Stomach (tissue), 9 donors: ENCODE data around the gene PNPT1. TPM values are rescaled to one million over a fixed set of nuclear protein-coding genes. Genes with fewer than 3 reads are reported as not detected.
A peak's percentile ranks its signal among the peaks of the same experiment; 100 is the strongest.

Experiments used
- DNase-seq, 2 donors: peaks; one replicate each; pipeline versions ENCODE4 v3.0.0 to v3.0.0-alpha.2; 2013 to 2019
- H3K27ac ChIP-seq, 5 donors: fragments of 200-600 bp in 4 of 5; sonication (generic) in 4 of 5; one replicate each; pipeline ENCODE4 v1.5.1; 2013 to 2019; ENCODE audit warnings: mild to moderate bottlenecking in 1 of 5, moderate library complexity in 1 of 5
- H3K27me3 ChIP-seq, 3 donors: fragments of 200-600 bp; sonication (generic); one replicate each; pipeline ENCODE4 v1.5.1; 2017 to 2019; ENCODE audit warnings: mixed run types in 1 of 3
- H3K36me3 ChIP-seq, 4 donors: fragments of 200-600 bp; sonication (generic); 1 replicate in 3 of 4; 2 replicates in 1 of 4; pipeline ENCODE4 v1.5.1; 2016 to 2019
- H3K4me1 ChIP-seq, 4 donors: fragments of 200-600 bp; sonication (generic); one replicate each; pipeline ENCODE4 v1.5.1; 2016 to 2019
- H3K4me3 ChIP-seq, 4 donors: fragments of 200-600 bp; sonication (generic) in 3 of 4; one replicate each; pipeline ENCODE4 v1.5.1; 2016 to 2019; ENCODE audit warnings: mild to moderate bottlenecking in 1 of 4
- H3K9me3 ChIP-seq, 4 donors: fragments of 200-600 bp; sonication (generic); one replicate each; pipeline ENCODE4 v1.5.1; 2016 to 2019
- CTCF ChIP-seq, 7 experiments: fragments of 450-650 bp in 4 of 7; fragments of 200-600 bp in 3 of 7; sonication (generic) in 3 of 7; IDR thresholded peaks; one replicate each; pipeline ENCODE4 v1.5.1; 2016 to 2019; ENCODE audit warnings: antibody characterized with exemption in 7 of 7, control low read depth in 2 of 7, mild to moderate bottlenecking in 1 of 7
- EP300 ChIP-seq: sonication (generic); formaldehyde crosslinking; IDR thresholded peaks from one replicate; pipeline ENCODE4 v1.6.1; 2017; ENCODE audit warnings: antibody characterized with exemption
- POLR2A ChIP-seq, 4 donors: fragments of 450-650 bp; IDR thresholded peaks; one replicate each; pipeline ENCODE4 v1.6.1; 2016; ENCODE audit warnings: antibody characterized with exemption in 4 of 4, control low read depth in 2 of 4, mild to moderate bottlenecking in 1 of 4, moderate library complexity in 1 of 4
- POLR2AphosphoS5 ChIP-seq, 3 donors: sonication (generic); formaldehyde crosslinking; IDR thresholded peaks; one replicate each; pipeline ENCODE4 v1.6.1; 2016; ENCODE audit warnings: antibody characterized with exemption in 3 of 3
- WGBS, 5 donors: extraction: QIAGEN DNeasy Blood & Tissue Kit in 3 of 5; methylation state at CpG; one replicate each; pipeline versions ENCODE4 v1.1.5 to v1.1.7; 2013 to 2018; 5-methylcytosine and 5-hydroxymethylcytosine counted together
- intact Hi-C: fragments of 100-400 bp; cut with DNase I; formaldehyde crosslinking; loops from one replicate; pipeline ENCODE4 v1.15.1; 2023; ENCODE audit warnings: low total_unique reads
- polyA plus RNA-seq, 3 donors: library from polyadenylated mRNA; stranded (reverse); fragments of 200-250 nt; gene quantifications; one replicate each; pipeline ENCODE4 v1.2.3, GENCODE V29; 2013
- total RNA-seq, 5 donors: library from RNA; depleted of rRNA; stranded (reverse); fragments of >200 nt; gene quantifications; one replicate each; pipeline versions ENCODE4 v1.1.0 to v1.2.3, GENCODE V29; 2014 to 2016
- donor health status: healthy with polysubstance abuse.
- donor health status: Bipolar disorder and iron deficiency.
- donor health status: healthy.

The PNPT1 gene
- total and polyA plus RNA-seq, 8 donors: 3.2 to 38.4 (median 7.2) TPM

- H3K4me3 ChIP-seq: no peak overlapping the region
- intact Hi-C loops: no loop called here
- no peaks in the 10 kb centered on the region for H3K9me3 ChIP-seq
- H3K4me1 ChIP-seq: peaks cover 24 to 70% (median 45%) of the 10 kb centered on the region in 4 donors
- H3K27ac ChIP-seq: no peak overlapping the region
- WGBS, 5 donors: 87 to 92% (median 90%) methylated on average over 6 to 7 of the region's 7 CpGs
- H3K27me3 ChIP-seq: no peaks in the 10 kb centered on the region
- peaks cover 0 to 18% (median 15%) of the 10 kb centered on the region in 4 donors for H3K36me3 ChIP-seq
- no peak for DNase-seq
- no peak for TF ChIP-seq POLR2A (IDR thresholded peaks at IDR 0.05)
- TF ChIP-seq CTCF (IDR thresholded peaks at IDR 0.05): no peak
- TF ChIP-seq EP300: no peak
These were observed 71.8 kb downstream of the PNPT1 start for GRCh38 chr2:55621802-55622201.

- TF ChIP-seq CTCF (IDR thresholded peaks at IDR 0.05): no peak
- no peak for TF ChIP-seq POLR2A (IDR thresholded peaks at IDR 0.05)
- no peak for TF ChIP-seq EP300
- no peak for TF ChIP-seq POLR2AphosphoS5 (IDR thresholded peaks at IDR 0.05)
- intact Hi-C loops: no loop called here
- Histone ChIP-seq H3K4me3 (peak overlapping the region in 2 of 4 donors; percentile 88 to 96), H3K4me1 (peaks cover 31 to 71% (median 49%) of the 10 kb centered on the region in 4 donors), H3K9me3 (no peaks in the 10 kb centered on the region), H3K27ac (no peak overlapping the region), H3K27me3 (no peaks in the 10 kb centered on the region), H3K36me3 (peaks cover 0 to 15% (median 12%) of the 10 kb centered on the region in 4 donors)
- WGBS, 5 donors: 53 to 65% (median 56%) methylated on average over 3 of the region's 3 CpGs
- peak in 1 of 2 donors; percentile 28 for DNase-seq
These were observed 73.4 kb downstream of the PNPT1 start for GRCh38 chr2:55620123-55620779.

- Histone ChIP-seq H3K4me1 (peaks cover 36 to 73% (median 53%) of the 10 kb centered on the region in 4 donors), H3K27ac (peak overlapping the region; percentile 83 to 99 (median 98)), H3K36me3 (peaks cover 0 to 33% (median 26%) of the 10 kb centered on the region in 4 donors), H3K4me3 (peak overlapping the region; percentile 88 to 99 (median 96)), H3K9me3 (no peaks in the 10 kb centered on the region), H3K27me3 (no peaks in the 10 kb centered on the region)
- TF ChIP-seq POLR2AphosphoS5 (IDR thresholded peaks at IDR 0.05) (peak; percentile 45 to 55 (median 53)), POLR2A (IDR thresholded peaks at IDR 0.05) (no peak), EP300 (no peak), CTCF (IDR thresholded peaks at IDR 0.05) (peak in 1 of 7 experiments; percentile 9)
- WGBS, 5 donors: 0 to 1% (median 0%) methylated on average over 32 of the region's 32 CpGs
- peak; percentile 51 to 89 for DNase-seq
- intact Hi-C loops: no loop called here
These were observed 75.2 kb downstream of the PNPT1 start for GRCh38 chr2:55618275-55619055.

DNA sequence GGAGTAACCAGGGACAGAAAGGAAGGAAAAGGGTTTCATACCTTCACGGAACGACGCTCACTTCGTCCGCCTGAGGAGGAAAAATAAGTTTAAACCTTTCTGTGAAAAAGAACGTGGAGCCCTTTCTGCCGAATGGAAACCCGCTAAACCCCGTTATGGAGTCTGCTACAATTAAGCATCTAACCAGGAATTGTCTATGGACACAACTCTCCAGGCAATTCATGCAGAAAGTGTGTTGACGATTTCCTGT lies 75.7 kb downstream of the PNPT1 start:
- peak overlapping the region; percentile 83 to 99 (median 98) for H3K27ac ChIP-seq
- intact Hi-C loops: no loop called here
- H3K4me3 ChIP-seq: peak overlapping the region; percentile 88 to 99 (median 96)
- peaks cover 0 to 37% (median 30%) of the 10 kb centered on the region in 4 donors for H3K36me3 ChIP-seq
- WGBS, 5 donors: 0 to 2% (median 0%) methylated on average over 10 of the region's 10 CpGs
- H3K4me1 ChIP-seq: peaks cover 36 to 68% (median 51%) of the 10 kb centered on the region in 4 donors
- no peak for DNase-seq
- H3K27me3 ChIP-seq: no peaks in the 10 kb centered on the region
- no peaks in the 10 kb centered on the region for H3K9me3 ChIP-seq
- TF ChIP-seq CTCF (IDR thresholded peaks at IDR 0.05) (no peak), POLR2A (IDR thresholded peaks at IDR 0.05) (no peak), POLR2AphosphoS5 (IDR thresholded peaks at IDR 0.05) (no peak), EP300 (no peak)
